Activated naive CD4-positive, alpha-beta T cell treated with anti-CD3 and anti-CD28 coated beads, Interleukin-2, amount 50 U/mL, for 24 hours (primary cell): ENCODE results near the gene SYNRG.

Source experiments
- H3K27ac Mint-ChIP-seq: one replicate; pipeline ENCODE4 v1.8.0; 2021; ENCODE audit warnings: mild to moderate bottlenecking, mixed read lengths
- H3K27me3 Mint-ChIP-seq: one replicate; pipeline ENCODE4 v1.8.0; 2021; ENCODE audit warnings: mixed read lengths
- H3K36me3 Mint-ChIP-seq: one replicate; pipeline ENCODE4 v1.8.0; 2021; ENCODE audit warnings: mixed read lengths
- H3K4me1 Mint-ChIP-seq: one replicate; pipeline ENCODE4 v1.8.0; 2021; ENCODE audit warnings: mixed read lengths
- H3K4me3 Mint-ChIP-seq: one replicate; pipeline ENCODE4 v1.8.0; 2021; ENCODE audit warnings: mild to moderate bottlenecking, mixed read lengths
- H3K9me3 Mint-ChIP-seq: one replicate; pipeline ENCODE4 v1.8.0; 2021; ENCODE audit warnings: mixed read lengths

SYNRG gene

DNA sequence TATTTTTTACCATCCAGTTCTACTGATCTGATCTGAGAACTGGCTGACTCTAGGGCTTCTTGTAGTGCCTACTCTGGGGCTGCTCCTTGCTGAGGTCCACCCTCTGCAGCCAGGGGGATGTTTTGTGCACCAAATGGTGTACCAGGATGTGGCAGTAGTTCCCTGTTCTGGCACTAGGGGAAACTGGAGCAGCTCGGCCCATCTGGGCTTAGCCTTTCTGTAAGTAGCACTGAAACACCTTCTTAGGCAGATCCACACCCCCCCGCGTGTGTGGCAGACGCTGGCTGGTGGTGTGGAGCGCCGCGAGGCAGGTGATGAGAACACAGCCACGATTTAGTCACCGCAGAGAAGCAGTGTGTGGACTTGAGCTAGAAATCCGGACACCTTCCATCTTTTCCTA lies 102.5 kb downstream of the SYNRG start:
- H3K4me3 Mint-ChIP-seq = no peak overlapping the region
- peaks cover 21% of the 10 kb centered on the region for H3K4me1 Mint-ChIP-seq
- no peaks in the 10 kb centered on the region for H3K27me3 Mint-ChIP-seq
- no peaks in the 10 kb centered on the region for H3K9me3 Mint-ChIP-seq
- no peak overlapping the region for H3K27ac Mint-ChIP-seq
- H3K36me3 Mint-ChIP-seq = no peaks in the 10 kb centered on the region

DNA sequence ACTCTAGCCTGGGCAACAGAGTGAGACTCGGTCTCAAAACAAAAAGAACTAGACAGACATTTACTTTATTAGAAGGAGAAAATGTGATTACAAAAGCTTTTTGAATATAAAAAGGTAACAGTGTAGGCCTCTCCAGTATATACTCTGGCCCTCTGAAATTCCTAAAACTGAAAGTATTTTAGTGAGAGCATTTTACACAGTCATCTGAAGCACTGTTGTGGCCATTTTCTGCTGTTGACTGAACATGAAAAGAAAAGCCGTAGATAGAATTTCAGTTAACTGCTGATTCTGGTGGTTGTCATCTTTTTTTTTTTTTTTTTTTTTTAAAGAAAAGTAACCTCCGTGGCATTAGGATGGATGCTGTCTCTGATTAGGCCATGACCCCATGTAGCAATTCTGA lies 103.9 kb downstream of the SYNRG start:
- Mint-ChIP-seq H3K4me3 (no peak overlapping the region), H3K36me3 (no peaks in the 10 kb centered on the region), H3K9me3 (no peaks in the 10 kb centered on the region), H3K4me1 (peaks cover 15% of the 10 kb centered on the region), H3K27ac (no peak overlapping the region), H3K27me3 (no peaks in the 10 kb centered on the region)

DNA sequence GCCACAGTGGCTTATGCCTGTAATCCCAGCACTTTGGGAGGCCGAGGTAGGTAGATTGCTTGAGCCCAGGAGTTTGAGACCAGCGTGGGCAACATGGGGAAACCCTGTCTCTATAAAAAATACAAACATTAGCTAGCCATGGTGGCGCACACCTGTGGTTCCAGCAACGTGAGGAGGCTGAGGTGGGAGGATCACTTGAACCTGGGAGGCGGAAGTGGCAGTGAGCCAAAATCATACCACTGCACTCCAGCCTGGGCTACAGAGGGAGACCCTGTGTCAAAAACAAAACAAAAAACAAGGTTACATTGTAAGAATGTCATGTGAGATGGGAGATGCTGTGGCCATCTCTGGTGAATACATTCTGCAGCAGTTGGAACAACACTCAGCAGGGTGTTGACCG lies 106.1 kb downstream of the SYNRG start:
- H3K9me3 Mint-ChIP-seq = no peaks in the 10 kb centered on the region
- no peaks in the 10 kb centered on the region for H3K36me3 Mint-ChIP-seq
- no peak overlapping the region for H3K4me3 Mint-ChIP-seq
- no peak overlapping the region for H3K27ac Mint-ChIP-seq
- no peaks in the 10 kb centered on the region for H3K27me3 Mint-ChIP-seq
- H3K4me1 Mint-ChIP-seq = peaks cover 8% of the 10 kb centered on the region

DNA sequence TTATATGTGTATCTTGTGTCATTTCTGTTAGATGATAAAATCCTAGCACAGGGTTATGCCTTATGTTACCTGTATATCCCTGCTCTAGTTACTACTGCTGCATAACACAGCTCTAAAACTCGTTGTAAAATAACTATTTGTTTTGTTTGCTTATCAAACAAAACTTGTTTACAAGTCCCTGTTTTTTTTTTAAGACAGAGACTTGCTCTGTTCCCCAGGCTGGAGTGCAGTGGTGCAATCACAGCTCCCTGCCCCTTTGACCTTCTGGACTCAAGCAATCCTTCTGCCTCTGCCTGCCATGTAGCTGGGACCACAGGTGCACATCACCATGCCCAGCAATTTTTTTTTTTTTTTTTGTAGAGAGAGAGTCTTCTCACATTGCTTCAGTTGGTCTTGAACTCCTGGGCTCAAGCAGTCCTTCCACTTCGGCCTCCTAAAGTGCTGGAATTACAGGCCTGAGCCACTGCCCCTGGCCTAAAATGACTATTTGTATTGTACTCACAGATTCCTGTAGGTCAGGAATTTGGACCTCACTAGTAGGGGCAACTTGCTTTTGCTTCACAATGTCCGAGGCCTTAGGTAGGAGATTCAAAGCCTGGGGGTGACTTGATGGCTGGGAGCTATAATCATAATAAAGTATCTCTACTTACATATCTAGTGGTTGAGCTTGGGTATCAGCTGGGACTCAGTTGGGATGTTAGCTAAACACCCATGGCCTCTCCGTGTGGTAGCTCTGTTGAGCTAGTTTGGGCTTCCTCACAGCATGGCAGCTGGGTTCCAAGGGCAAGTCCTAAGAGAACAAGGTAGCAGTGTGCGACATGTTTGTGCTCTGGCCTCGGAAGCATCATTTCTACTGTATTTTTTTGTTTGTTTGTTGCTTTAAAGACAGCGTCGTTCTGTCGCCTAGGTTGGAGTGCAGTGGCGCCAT lies 106.9 kb downstream of the SYNRG start:
- H3K9me3 Mint-ChIP-seq = no peaks in the 10 kb centered on the region
- no peaks in the 10 kb centered on the region for H3K36me3 Mint-ChIP-seq
- H3K27me3 Mint-ChIP-seq = no peaks in the 10 kb centered on the region
- H3K4me3 Mint-ChIP-seq = no peak overlapping the region
- peaks cover 8% of the 10 kb centered on the region for H3K4me1 Mint-ChIP-seq
- H3K27ac Mint-ChIP-seq = no peak overlapping the region

DNA sequence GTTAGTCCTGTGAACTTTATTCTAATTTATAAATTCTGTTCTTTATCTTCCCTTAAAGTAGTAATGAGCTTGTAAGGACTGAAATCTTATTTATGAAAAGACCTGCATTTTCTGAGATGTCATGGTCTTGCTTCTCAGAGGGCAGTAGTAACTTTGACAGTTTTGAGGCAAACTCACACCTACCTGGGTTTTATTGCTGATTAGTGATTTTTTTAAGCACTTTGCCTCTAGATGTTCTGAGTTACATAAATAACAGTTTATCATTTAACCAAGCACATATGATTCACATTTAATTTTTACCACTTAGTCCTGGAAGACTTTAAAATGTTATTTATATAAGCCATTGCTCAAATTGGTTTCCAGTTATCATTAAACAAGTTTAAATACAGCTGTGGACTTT lies 108.8 kb downstream of the SYNRG start:
- Mint-ChIP-seq H3K4me3 (no peak overlapping the region), H3K4me1 (no peaks in the 10 kb centered on the region), H3K9me3 (no peaks in the 10 kb centered on the region)

DNA sequence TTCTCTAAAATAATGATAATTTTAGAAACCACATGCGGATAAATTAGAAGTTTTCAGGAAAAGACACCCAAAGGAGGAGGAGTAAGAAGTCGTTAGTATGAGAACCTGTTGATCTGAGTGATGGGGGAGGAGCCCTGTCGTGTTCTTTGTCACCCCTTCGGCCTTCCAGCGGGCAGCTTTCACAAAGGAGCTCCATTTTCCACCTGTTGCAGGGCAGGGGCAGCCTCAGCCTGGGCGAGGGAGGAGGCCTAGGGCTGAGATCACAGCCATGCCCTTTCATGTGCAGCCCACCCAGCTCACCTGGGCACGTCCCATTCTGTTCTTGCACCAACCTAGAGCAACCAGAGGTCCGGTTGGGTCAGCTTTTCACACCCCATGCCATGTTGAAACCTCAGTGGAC lies 114.2 kb downstream of the SYNRG start:
- H3K9me3 Mint-ChIP-seq = no peaks in the 10 kb centered on the region
- H3K27ac Mint-ChIP-seq = no peak overlapping the region
- no peak overlapping the region for H3K4me3 Mint-ChIP-seq

More for the DNA sequence above, 108.8 kb downstream of the SYNRG start:
- no peaks in the 10 kb centered on the region for H3K27me3 Mint-ChIP-seq
- H3K36me3 Mint-ChIP-seq = no peaks in the 10 kb centered on the region
- H3K27ac Mint-ChIP-seq = no peak overlapping the region

DNA sequence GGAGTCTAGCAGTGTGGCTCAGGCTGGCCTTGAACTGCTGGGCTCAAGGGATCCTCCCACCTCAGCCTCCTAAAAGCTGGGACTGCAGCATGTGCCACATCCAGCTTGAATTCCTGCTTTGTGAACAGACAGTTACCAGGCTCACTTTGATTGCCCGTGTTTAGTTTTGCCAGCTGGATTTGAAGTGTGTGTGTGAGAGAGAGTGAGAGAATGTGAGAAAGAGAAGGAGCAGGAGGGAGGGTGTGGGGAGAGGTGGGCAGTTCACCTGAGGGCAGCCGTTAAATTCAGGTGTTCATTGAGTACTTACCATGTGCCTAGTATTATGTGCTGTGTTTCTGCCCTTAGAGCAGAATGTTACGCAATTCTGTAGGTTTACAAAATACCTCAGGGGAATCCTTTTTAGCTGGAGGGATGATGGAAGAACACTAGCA lies 114.8 kb downstream of the SYNRG start:
- H3K27ac Mint-ChIP-seq = no peak overlapping the region
- H3K4me1 Mint-ChIP-seq = peaks cover 40% of the 10 kb centered on the region
- no peak overlapping the region for H3K4me3 Mint-ChIP-seq

More for the DNA sequence above, 114.2 kb downstream of the SYNRG start:
- H3K27me3 Mint-ChIP-seq = no peaks in the 10 kb centered on the region
- H3K36me3 Mint-ChIP-seq = no peaks in the 10 kb centered on the region
- peaks cover 40% of the 10 kb centered on the region for H3K4me1 Mint-ChIP-seq

DNA sequence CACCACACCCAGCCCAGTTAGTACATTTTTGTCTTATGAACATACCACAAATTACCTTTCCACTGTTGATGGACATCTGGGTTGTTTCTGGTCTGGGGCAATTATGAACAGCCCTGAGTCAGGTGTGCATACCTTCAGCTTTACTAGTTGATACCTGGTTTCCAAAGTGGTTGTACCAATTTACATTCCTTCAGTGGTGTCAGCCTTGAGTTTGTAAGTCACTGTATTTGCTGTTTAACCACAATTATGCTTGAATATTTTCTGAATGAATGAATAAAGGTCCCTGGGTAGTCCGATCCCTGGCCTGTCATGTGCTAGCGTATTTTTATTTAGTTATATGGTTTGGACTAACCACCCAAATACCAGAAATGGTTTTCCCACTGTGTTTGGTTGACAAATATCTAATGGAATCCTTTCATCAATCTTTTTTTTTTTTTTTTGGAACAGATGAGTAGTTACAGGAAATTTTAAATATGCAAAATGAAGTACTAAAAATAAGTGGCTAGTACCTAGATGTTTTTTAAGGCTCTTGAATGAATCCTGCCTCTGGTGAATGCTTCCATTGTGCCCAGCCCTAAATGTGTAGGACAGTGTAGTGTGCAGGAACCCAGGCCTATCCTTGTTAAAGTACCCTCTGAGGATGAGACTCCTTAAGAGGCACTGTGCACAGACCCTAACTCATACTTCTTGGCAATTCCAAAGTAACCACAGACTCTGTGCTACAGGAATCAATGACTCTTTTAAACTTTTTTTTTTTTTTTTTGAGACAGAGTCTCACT lies 115.8 kb downstream of the SYNRG start:
- peaks cover 43% of the 10 kb centered on the region for H3K4me1 Mint-ChIP-seq
- no peaks in the 10 kb centered on the region for H3K9me3 Mint-ChIP-seq
- H3K36me3 Mint-ChIP-seq = no peaks in the 10 kb centered on the region
- peak overlapping the region; percentile 1 for H3K4me3 Mint-ChIP-seq
- H3K27ac Mint-ChIP-seq = no peak overlapping the region
- H3K27me3 Mint-ChIP-seq = no peaks in the 10 kb centered on the region

More for the DNA sequence above, 114.8 kb downstream of the SYNRG start:
- Mint-ChIP-seq H3K36me3 (no peaks in the 10 kb centered on the region), H3K27me3 (no peaks in the 10 kb centered on the region), H3K9me3 (no peaks in the 10 kb centered on the region)

DNA sequence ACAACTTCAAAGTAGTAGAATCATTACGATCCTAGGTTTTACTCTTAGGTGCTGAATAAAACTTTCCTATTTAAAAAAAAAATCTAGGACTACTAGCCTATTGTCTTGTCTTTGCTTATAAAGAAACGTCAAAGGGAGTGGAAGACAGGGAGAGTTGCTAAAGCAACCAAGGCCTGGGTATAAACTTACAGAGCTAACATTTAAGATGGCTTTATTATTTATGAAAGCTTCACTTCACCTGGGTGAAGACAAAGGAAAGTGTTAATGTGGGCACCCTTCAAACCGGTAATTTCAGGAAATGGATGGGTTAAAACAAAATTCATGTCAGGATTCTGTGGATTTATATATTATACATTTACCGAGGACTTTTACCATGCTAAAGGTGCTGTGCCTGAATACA lies 117.1 kb downstream of the SYNRG start:
- Mint-ChIP-seq H3K4me1 (peaks cover 49% of the 10 kb centered on the region), H3K27ac (no peak overlapping the region), H3K4me3 (no peak overlapping the region), H3K9me3 (no peaks in the 10 kb centered on the region), H3K27me3 (no peaks in the 10 kb centered on the region), H3K36me3 (no peaks in the 10 kb centered on the region)

DNA sequence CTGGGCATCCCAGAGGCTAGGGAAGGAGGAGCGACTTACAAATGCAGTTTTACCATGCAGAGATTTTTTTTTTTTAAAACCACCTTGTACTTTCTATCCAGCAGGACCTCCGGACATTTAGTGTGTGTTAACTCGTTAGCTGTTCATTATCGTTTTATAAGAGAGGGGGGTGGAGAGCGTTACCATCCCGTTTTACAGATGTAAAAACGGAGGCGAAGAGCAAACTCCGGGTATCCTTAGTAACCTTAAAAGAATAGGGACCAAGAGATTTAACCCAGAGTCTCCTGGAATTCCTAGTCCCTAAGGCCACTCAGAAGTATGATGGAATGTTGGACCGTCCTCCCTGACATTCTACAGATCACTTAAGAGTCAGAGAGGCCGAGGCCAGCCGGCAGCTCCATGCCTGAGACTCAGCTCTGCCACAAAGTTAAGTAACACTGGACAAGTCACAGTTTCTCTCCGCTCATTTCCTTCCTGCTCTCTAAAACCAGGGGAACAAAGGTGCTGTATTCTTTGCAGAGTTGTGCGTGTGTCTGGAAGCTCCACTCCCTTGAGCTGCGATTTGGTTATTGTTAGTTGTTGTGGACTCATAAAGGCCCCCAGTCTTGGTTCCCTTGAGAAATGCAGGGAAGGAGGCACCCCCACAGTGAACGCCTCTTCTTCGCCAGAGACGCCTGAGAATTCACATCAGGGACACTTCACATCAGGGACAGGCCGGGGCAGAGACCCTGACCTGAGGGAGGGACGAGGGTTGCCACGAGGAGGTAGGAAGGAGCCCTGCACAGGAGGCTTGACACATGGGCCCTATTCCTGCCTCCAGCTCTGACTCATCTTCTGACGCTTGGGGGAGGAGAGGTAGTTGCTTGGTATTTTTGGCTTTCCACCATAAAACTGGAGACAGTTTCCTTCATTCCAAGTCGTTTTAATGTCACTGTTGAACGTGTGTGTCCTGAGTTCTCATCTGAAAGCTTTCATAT lies 118.3 kb downstream of the SYNRG start:
- Mint-ChIP-seq H3K27ac (peak overlapping the region; percentile 97), H3K4me3 (peak overlapping the region; percentile 93), H3K27me3 (no peaks in the 10 kb centered on the region), H3K36me3 (no peaks in the 10 kb centered on the region), H3K4me1 (peaks cover 49% of the 10 kb centered on the region), H3K9me3 (no peaks in the 10 kb centered on the region)

DNA sequence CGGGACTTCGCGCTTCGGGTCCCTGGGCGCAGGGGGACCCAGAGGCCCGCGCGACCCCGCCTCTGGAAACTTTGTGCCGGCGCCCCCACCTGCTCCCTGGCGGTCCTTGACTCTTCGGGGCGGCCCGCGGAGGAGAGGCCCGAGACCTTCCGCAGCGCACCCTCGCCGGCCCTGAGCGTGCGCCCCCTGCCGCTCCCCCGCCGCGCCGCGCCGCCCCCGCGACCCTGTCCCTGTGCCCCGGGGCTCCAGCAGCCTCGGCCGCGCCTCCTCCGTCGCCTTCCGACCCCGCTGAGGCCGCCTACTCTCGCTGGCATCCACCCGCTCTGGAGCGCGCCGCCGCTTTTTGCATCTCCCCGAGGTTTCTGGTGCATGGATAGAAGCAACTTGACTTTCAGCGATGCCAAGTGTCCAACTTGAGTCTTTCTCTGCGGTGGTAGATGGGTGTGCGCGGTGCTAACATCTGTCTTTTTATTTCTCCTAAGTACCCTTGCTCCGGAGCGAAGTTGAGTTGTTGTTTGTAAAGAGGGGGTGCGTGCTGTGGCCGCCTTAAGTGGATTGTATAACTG lies 119.1 kb downstream of the SYNRG start:
- peak overlapping the region; percentile 93 for H3K4me3 Mint-ChIP-seq
- no peaks in the 10 kb centered on the region for H3K9me3 Mint-ChIP-seq
- H3K27ac Mint-ChIP-seq = peak overlapping the region; percentile 97
- H3K36me3 Mint-ChIP-seq = no peaks in the 10 kb centered on the region
- H3K27me3 Mint-ChIP-seq = no peaks in the 10 kb centered on the region
- peaks cover 49% of the 10 kb centered on the region for H3K4me1 Mint-ChIP-seq

DNA sequence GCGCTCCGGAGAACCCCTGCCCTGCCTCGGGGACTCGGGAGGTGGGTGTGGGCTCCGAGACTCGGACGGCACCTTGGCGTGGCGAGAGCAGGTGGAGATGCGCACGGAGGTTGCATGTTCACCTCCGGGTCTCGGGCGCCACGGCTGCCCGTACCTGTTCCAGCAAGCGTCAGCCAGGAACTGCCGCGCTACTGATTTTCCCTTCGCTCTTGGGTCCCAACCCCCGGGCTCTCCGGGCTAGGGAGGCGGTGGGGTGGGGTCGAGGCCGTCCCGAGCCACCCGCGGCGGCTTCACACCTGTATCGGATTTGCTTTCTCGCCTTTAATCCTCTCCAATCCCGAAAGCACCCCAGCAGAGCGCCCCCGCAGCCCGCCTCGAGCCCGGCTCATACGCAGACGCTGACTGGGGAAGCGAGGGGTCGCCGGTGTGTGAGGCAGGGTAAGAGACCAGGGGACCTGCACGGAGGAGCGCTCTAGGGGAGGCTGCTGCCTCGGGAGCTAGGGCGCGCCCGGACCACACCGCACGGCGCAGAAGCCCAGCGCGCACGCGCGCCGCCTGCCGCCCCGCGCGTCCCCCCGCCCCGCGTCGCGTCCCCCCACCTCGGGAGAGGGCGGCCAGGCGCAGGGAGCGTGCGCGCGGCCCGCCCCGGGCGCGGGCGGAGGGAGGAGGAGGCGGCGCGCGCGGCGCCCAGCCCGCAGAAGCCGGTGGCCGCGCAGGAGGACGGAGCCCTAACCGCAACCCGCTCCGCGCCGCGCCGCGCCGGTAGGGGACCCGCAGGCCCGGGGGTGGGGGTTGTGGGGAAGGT lies 119.8 kb downstream of the SYNRG start, which contains the start of gene DUSP14:
DUSP14 (plus strand) TSS at position 695 of the 805 bp plus-strand sequence. CDS start 22,382 bp downstream, outside the sequence.
- Mint-ChIP-seq H3K4me3 (peak within 1 kb of the TSS; percentile 93), H3K4me1 (peaks cover 44% of the 10 kb centered on the region), H3K27ac (peak within 1 kb of the TSS; percentile 97), H3K9me3 (no peaks in the 10 kb centered on the region), H3K36me3 (no peaks in the 10 kb centered on the region), H3K27me3 (no peaks in the 10 kb centered on the region)

DNA sequence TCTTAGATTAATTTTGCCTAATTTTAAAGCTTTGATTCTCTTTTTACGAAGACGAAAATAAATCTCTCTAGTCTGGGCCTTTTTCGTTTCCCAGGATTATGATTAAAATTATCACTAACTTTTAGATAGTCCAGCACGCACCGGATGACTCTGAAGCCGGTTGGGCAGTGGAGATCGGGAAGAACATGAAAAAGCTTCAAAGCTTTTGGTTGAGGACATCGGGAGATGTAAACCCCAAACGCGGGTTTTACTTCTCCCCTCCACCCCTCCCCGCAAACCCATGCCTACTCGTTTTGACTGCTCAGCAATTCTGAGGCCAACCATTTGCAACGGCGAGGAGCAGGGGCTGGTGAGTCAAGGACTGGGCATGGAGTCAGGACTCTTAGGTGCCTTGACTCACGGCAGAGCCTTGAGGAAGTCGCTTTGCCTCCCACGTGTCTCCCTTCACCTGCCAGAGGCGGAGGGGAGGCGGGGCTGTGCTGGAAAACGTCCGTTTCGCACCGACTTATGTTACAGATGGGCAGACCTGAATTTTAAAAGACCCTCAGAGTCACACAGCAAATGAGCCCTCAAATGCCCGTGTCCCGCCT lies 120.5 kb downstream of the SYNRG start:
- Mint-ChIP-seq H3K9me3 (no peaks in the 10 kb centered on the region), H3K4me3 (peak overlapping the region; percentile 92), H3K4me1 (peaks cover 39% of the 10 kb centered on the region), H3K36me3 (no peaks in the 10 kb centered on the region), H3K27ac (peak overlapping the region; percentile 89), H3K27me3 (no peaks in the 10 kb centered on the region)
